ENCODE measurements around the gene TMCC1. TPM values are rescaled to one million over a fixed set of nuclear protein-coding genes. Genes with fewer than 3 reads are reported as not detected.

Gene TMCC1
- total and polyA plus RNA-seq, 7 donors, result 10.3 to 35.2 (median 27.6) TPM

DNA sequence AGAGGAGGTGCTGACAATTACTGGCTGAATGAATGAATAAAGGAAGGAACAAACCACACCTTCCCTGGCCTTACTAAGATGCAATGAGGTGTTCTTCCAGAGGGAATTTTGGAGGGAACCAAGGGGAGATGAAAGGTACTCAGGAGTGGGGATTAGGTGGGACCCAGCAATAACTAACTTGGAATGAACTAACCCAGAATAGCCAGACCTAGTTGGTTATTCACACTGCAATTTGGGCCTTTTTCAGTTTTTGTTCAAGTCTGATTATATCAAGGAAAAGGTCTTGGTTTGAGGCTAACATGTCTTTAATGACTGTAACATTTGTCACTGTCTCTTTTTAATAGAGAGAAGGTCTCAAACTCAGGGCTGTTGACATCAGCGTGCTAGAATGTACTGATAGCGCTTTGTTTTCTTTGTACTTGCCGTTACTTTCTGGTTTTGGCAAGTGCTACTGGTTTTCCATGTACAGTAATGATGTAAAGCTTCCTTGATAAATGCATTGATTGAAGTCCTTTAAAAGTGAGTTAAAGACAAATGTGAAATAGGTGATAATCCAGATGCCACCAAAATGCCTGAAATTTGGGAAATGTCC is 283.8 kb downstream of the TMCC1 start:
- 14 to 57% methylated on average over 3 of the region's 3 CpGs for WGBS, 2 donors
- Histone ChIP-seq H3K36me3 (no peaks in the 10 kb centered on the region), H3K4me1 (peaks cover 0 to 44% (median 33%) of the 10 kb centered on the region in 4 donors), H3K4me3 (no peak overlapping the region), H3K9me3 (no peaks in the 10 kb centered on the region), H3K27ac (peak overlapping the region in 2 of 4 donors; percentile 30 to 82), H3K27me3 (peaks cover 0 to 16% (median 0%) of the 10 kb centered on the region in 3 donors)
- TF ChIP-seq POLR2A (IDR thresholded peaks at IDR 0.05) (no peak), POLR2AphosphoS5 (IDR thresholded peaks at IDR 0.05) (no peak), EP300 (IDR thresholded peaks at IDR 0.05) (no peak)
- TF ChIP-seq, protein P1, sequence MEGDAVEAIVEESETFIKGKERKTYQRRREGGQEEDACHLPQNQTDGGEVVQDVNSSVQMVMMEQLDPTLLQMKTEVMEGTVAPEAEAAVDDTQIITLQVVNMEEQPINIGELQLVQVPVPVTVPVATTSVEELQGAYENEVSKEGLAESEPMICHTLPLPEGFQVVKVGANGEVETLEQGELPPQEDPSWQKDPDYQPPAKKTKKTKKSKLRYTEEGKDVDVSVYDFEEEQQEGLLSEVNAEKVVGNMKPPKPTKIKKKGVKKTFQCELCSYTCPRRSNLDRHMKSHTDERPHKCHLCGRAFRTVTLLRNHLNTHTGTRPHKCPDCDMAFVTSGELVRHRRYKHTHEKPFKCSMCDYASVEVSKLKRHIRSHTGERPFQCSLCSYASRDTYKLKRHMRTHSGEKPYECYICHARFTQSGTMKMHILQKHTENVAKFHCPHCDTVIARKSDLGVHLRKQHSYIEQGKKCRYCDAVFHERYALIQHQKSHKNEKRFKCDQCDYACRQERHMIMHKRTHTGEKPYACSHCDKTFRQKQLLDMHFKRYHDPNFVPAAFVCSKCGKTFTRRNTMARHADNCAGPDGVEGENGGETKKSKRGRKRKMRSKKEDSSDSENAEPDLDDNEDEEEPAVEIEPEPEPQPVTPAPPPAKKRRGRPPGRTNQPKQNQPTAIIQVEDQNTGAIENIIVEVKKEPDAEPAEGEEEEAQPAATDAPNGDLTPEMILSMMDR (IDR thresholded peaks at IDR 0.05), result no peak
- no peak for DNase-seq
- intact Hi-C loops (cut with DNase I), result loop anchor here (5.0 kb wide), 1 partner anchor 117 kb away; no protein-coding TSS in a partner anchor

DNA sequence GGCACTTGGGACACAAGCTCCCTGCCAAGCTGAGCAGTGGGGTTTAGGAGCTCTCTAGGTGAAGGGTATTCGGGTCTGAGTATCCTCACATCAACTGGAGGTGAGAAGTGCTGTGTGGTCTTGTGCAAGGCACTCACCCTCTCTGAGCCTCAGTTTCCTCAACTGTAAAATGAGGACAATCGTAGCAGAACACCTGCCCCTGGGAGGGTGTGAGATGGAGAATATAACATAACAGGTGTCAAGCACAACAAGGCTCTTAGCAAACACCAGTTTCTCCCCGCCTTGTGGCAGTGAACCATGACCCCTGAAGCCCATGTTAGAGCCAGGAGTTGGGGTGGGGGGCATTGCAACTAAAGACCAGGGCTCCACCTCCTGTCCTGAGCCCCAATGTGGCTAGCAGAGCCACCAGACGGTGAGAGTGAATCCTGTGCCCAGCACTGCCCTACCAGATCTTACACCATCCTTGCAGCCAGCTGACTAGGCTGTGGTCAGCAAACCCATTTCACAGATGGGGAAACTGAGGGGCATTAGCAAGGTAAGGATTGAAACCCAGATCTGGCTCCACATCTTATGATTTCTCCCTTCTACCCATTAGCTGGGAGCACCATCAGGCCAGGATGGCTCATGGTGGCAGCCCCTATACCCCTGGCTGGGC is 284.4 kb downstream of the TMCC1 start:
- Histone ChIP-seq H3K4me3 (no peak overlapping the region), H3K9me3 (no peaks in the 10 kb centered on the region), H3K27ac (peak overlapping the region; percentile 81 to 84 (median 82)), H3K4me1 (peaks cover 0 to 48% (median 38%) of the 10 kb centered on the region in 4 donors), H3K36me3 (no peaks in the 10 kb centered on the region), H3K27me3 (peaks cover 0 to 18% (median 0%) of the 10 kb centered on the region in 3 donors)
- WGBS, 2 donors, result 47 to 76% methylated on average over 4 of the region's 4 CpGs
- DNase-seq, result no peak
- intact Hi-C loops (cut with DNase I), result loop anchor here (5.0 kb wide), 1 partner anchor 117 kb away; no protein-coding TSS in a partner anchor
- TF ChIP-seq EP300 (IDR thresholded peaks at IDR 0.05) (no peak), POLR2A (IDR thresholded peaks at IDR 0.05) (no peak), POLR2AphosphoS5 (IDR thresholded peaks at IDR 0.05) (no peak)
- TF ChIP-seq, protein P1 (IDR thresholded peaks at IDR 0.05), result no peak

DNA sequence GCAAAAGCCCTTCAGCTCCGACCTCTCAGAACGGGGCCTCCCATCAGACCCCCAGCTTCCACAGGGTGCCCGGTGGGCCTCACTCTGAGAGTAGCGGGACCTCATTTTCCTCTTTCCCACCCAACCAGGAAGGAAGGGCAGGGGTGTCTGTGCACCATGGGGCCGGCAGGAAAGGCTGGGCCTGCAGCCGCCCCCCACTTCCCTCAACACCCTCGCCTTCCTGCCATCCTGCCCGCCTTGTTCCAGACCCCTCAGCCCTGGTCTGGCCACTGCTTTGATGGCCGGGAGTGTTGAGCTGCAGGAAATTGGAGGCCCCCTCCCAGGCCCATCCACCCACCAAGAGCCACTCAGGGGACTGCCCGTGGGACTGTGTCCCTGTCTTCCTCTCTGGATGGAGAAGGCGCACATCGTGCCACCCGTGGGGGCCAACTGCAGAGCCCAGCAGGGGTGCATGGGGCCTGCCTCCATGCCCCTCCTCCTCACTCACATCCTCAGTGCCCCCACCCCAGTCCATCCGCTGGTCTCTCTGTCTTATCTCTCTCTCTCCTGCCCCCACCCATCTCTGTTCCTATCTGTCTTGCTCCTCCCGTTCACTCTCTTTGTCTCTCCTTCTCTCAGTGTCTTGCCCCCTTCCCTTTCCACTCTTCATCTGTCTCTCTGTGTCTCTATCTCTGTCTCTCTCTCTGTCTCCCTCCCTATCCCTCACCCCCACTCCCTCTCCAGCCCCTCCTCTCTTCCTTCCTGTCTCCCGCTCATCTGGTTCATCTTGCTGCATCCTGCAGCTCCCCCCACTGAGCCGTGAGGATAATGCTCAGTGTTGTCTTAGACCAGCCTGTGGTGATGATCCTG is 285.2 kb downstream of the TMCC1 start:
- no peak overlapping the region for H3K4me3 ChIP-seq
- H3K27me3 ChIP-seq, result peaks cover 0 to 18% (median 0%) of the 10 kb centered on the region in 3 donors
- H3K4me1 ChIP-seq, result peaks cover 0 to 52% (median 40%) of the 10 kb centered on the region in 4 donors
- 47 to 62% methylated on average over 17 of the region's 17 CpGs for WGBS, 2 donors
- no peaks in the 10 kb centered on the region for H3K9me3 ChIP-seq
- no peaks in the 10 kb centered on the region for H3K36me3 ChIP-seq
- intact Hi-C loops (cut with DNase I), result loop anchor here (5.0 kb wide), 1 partner anchor 116 kb away; no protein-coding TSS in a partner anchor
- TF ChIP-seq POLR2A (IDR thresholded peaks at IDR 0.05) (no peak), EP300 (IDR thresholded peaks at IDR 0.05) (no peak), POLR2AphosphoS5 (IDR thresholded peaks at IDR 0.05) (no peak)
- TF ChIP-seq, protein P1 (IDR thresholded peaks at IDR 0.05), result no peak
- H3K27ac ChIP-seq, result peak overlapping the region; percentile 81 to 84 (median 82)
- no peak for DNase-seq

DNA sequence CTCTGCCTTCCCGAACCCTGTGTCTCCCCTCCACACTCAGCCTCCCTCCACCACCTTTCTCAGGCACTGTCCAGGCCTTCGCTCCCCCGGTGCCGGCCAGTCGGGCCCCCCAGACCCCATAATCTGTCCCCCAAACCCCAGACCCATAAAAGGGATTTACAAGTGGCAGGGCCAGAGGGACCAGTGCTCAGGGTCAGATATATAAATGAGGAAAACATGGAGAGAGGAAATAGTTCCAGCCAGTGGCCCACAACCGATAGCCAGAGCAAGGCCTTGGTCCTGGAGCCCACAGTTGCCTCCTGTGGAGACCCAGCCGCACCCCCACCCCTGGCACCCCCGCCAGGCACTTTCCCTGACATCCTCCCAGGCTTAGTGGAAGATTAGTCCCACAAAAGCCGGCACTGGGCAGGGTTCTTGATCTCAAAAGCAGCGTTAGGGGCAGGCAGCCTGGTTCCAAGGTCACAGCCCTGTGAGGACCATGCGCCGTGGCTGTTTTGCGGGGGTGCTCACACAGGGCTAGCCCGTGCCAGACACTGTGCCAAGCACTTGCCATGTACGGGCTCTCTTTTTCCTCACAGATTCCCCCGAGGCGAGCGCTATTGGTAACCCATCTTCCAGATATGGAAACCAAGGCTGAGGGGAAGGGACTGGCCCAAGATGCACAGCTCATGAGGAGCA is 286.0 kb downstream of the TMCC1 start:
- peaks cover 0 to 53% (median 42%) of the 10 kb centered on the region in 4 donors for H3K4me1 ChIP-seq
- no peaks in the 10 kb centered on the region for H3K36me3 ChIP-seq
- H3K27me3 ChIP-seq, result peaks cover 0 to 18% (median 0%) of the 10 kb centered on the region in 3 donors
- no peak for DNase-seq
- intact Hi-C loops (cut with DNase I), result loop anchor here (5.0 kb wide), 1 partner anchor 115 kb away; no protein-coding TSS in a partner anchor
- H3K4me3 ChIP-seq, result peak overlapping the region; percentile 49 to 60 (median 56)
- peak overlapping the region; percentile 81 to 84 (median 82) for H3K27ac ChIP-seq
- H3K9me3 ChIP-seq, result no peaks in the 10 kb centered on the region
- TF ChIP-seq POLR2A (IDR thresholded peaks at IDR 0.05), result no peak
- WGBS, 2 donors, result 34 to 62% methylated on average over 18 of the region's 18 CpGs
